SKM-1 (cell line): Measurements from ENCODE around the gene PLEK.
"Not testable (repeated sequence)": the region's sequence is repeated elsewhere in the genome, so short reads cannot be mapped to it uniquely, and the experiment has no call there.

Source experiments
- DNase-seq: peaks from one replicate; lab custom pipeline; 2025; ENCODE audit not compliant: unreplicated experiment; lab: John Stamatoyannopoulos, UW

PLEK gene, protein sequence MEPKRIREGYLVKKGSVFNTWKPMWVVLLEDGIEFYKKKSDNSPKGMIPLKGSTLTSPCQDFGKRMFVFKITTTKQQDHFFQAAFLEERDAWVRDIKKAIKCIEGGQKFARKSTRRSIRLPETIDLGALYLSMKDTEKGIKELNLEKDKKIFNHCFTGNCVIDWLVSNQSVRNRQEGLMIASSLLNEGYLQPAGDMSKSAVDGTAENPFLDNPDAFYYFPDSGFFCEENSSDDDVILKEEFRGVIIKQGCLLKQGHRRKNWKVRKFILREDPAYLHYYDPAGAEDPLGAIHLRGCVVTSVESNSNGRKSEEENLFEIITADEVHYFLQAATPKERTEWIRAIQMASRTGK

DNA sequence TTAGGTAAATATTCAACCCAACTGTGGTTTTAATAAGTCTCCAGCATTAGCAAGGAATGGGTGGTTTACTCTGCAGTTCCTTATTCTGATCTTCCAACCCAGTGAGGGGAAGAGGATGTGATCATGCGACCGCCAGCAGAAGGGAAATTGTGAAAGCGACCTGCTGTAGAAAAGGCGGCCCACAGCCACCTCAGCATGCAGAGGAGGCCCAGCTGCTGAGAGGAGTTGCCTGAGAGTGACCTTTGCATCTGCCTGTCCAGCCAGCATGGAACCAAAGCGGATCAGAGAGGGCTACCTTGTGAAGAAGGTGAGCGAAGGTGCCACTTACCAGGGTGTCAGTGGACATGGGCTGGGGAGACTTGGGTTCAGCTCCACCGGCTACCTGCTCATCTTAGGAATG is at the start of gene PLEK:
TSS of gene PLEK (plus strand) at position 196 of the 400 bp plus-strand sequence. CDS start at position 266, 70 bp downstream.
- peak; percentile 94 for DNase-seq

DNA sequence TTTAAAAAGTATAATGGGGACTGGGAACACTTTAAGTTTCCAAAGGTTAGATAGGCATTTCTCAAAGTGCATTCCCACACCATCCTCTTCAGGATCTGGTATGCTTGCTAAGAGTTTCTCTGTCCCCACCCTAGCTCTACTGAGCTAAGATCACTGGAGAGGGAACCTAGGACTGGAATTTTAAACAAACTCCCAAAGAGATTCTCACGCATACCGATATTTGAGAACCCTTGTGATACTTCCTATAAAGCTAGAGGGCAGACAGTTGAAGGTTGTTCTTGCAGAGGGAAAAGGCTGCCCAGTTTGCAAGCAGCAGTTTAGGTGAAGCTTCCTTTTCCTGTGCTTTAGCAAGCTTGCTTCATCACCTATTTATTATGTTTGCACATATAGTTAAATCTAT is 49.0 kb upstream of the PLEK start:
- DNase-seq: no peak

DNA sequence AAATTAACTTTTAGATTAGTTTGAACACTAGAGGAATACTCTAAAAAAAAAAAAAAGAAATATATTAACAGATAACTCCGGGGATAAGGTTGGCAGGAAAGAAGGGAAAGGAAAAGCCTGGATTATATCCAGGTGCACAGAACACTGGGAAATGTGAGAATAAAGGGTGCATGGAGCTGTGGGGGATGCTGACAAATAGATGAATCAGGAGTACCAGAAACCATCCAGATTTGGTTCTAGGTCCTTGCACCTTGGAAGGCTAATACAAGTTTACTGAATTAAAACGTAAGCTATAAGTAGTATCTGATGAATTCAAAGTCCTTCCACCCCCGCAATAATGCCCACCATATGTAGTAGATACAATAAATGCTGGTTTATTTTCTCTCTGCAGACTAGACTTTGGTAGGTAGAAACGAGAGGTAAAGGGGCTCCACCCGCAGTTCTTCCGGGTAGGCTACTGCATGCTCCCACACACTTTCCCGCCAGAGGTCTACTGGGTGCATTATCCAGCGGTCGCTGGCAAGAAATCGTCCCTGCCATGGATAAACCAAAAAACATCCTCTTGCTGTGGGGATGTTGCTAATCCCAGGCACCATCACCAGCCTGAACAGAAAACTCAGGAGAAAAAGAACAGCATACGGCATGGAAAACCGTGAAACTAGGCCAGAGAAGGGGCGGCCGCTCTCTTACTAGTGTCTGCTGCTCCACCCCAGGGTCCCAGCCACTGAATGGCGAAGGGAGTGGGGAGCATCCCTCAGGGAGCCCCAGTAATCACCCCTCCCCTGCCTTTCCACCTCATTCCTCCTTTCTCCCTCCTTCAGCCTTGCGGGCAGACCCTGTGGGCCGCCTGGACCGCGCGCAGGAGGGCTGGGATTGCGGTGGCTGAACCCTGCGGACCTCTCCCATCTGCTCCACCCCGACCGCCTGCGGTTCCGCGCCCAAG is 46.8 kb upstream of the PLEK start:
- no peak for DNase-seq

DNA sequence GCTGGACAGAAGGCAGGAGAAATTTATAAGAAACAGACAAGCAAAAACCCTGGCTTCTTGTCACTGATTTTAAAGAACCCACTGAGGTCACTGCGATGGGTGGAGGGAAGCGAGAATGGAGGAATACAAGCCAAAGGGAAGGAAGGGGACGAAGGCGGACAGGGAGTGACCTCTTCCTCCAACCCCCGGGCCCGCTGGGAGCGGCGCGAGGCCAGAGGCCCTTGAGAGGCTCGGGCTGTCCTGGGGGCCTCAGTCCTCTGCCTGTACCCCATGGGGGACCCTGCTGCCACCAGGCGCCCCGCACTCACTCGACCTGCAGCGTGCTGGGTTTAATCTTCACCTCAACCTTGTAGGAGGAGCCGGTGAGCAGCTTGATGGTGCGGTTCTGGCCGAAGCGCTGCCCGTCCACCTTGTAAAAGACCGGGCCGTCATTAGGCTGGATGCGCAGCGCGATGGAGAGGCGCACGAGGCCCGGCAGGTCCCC is 46.1 kb upstream of the PLEK start:
- DNase-seq: no peak

DNA sequence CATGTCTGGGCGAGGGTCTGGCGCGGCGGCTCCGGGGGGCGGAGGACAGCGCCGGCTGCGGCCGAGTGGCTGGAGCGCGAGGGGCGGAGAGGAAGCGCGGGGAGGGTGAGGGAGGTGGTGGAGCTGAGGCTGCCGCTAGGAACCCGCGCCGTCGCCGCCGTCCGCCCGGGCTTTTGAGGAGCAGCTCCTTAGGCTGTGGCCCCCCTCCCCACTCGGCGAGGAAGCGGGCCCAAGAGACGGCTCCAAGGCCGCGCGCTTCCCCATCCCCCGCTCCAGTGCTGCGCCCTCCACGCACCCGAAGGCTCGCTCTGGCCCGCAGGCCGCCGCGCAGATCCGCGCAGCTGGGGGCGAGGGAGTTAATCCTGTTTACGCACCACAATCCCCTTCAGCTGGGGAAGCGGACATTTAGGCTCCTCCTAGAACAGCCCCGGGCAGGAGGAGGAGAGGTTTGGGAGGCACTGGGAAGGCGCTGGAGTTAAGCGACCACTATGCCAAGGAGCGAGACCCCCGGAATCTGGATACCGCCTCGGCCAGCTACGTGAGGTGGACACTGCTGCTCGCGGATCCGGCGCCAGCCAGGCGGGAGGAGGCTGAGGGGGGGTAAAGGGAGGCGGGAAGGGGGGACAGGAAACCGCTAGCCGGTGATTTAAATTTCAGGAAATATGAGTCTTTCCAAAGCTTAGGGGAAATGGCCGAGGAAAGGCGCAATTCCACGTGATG is 45.5 kb upstream of the PLEK start, which contains the start of gene CNRIP1:
TSS of gene CNRIP1 (minus strand) at position 552 of the 720 bp plus-strand sequence. CDS start at position 3, 549 bp downstream.
- no peak for DNase-seq

DNA sequence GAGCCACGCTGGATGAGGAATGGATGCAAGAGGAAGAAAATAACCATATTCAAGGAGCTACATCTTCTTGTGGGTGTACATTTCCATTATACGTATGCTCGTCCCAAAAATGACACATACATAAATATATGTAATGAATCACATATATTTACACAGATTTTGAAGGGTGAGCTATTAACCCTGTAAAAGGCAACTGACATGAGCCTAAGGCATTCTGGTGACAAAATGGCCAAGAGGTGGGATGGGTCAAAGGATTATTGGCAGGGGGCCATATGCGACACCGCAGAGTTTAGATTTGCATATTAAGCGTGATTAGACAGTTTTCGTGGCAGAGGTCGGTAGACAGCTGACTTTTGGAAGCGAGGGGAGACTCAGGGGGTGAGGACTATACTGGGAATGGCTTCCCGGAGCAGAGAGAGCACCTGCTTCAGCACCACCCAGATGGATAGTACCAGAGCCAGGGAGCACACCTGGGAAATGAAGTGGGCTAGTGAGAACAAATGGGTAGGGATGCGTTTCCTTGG is 44.9 kb upstream of the PLEK start:
- no peak for DNase-seq

DNA sequence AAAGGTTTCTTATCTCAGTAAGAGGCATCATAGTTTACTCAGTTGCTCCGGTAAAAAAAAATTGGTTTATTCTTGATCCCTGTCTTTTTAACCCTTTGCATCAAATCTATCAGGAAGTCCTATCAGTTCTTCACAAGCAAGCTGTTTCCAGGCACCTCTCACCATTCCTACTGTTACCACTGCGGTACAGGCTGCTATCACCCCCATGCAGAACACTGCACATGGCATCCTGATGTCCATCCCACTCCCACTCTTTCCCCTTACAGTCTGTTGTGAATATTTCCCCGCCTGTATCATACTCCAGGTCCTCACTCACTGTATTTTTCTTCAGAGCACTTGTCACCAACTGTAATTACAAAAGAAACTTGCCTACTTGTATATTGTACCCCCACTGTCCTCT is 40.0 kb upstream of the PLEK start:
- DNase-seq: no peak

DNA sequence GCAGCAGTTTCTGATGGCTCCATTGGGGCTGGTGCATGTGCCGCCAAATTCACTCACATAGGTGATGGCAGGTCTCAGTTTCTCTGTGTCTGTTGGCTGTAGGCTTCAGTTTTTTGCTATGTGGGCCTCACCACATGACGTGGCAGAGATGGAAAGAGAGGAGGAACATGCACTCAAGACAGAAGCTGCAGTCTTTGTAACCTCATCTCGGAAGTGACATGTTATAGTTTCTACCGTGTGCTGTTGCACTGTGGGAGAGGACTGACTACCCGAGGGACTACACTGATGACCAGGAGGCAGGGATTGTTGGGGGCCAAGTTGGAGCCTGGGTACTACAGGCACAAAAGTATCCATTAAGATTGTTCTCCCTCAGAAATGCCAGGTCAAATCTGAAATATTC is 36.2 kb upstream of the PLEK start:
- DNase-seq: no peak

DNA sequence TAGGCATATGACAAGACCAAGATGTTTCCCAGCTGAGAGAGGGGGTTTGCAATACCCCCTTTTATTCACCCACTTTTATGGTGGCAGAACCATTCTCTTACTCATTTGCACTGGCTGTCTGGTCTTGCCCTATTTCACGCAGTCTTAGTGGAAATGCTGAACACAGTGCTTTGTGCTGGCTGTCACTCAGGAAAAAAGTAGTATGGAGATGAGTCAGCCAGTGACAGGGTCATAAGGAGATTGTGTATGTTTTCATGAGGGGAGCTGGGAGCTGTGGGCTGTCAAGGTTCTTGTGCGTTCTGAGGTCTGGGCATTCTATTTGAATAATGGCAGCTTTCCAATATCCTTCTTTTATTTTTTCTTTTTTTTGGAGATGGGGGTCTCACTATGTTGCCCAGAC is 34.4 kb upstream of the PLEK start:
- DNase-seq: no peak

DNA sequence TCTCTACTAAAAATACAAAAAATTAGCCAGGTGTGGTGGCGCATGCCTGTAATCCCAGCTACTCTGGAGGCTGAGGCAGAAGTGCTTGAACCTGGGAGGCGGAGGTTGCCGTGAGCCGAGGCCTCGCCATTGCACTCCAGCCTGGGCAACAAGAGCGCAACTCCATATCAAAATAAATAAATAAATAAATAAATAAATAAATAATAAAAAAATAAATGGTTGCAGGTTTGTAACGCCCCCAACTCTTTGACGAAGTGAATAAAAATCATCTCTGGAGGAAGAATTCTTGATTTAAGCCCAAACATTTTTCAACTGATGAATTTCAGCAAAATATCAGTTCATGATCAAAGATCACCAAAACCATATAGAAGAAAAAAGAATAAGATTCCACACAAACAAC is 32.1 kb upstream of the PLEK start:
- no peak for DNase-seq

DNA sequence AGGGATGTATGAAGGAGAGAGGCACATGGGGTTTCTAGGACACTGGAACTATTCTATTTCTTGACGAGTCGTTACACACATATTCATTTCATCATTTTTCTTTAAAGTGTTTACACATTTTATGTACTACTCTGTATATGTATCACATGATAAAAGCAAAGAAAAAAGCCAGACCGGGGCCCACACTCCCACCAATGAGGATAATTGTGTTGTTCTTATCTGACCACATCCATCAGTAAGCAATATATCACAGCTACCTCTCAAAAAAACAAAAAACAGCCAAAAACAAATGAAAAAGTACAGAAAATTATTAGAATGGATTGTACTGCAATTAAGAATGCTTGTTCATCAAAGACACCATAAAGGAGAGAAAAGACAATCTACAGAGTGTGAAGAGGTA is 31.2 kb upstream of the PLEK start:
- DNase-seq: no peak

DNA sequence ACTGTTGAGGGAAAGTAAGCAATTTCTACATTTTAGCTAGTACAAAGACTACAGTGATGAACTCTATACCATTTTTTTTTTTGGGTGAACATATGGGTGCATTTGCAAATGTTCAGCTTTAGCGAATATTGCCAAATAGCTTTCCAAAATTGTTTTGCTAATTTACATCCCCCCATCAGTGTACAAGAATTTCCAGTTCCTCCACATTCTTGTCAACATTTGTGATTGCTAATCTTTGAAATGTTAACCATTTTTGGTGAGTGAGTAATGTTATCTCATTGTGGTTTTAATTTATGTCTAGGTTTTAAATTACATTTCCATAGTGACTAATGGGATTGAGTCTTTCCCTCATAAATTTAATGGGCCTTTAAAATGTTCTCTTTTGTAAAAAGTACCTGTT is 28.9 kb upstream of the PLEK start:
- no peak for DNase-seq

DNA sequence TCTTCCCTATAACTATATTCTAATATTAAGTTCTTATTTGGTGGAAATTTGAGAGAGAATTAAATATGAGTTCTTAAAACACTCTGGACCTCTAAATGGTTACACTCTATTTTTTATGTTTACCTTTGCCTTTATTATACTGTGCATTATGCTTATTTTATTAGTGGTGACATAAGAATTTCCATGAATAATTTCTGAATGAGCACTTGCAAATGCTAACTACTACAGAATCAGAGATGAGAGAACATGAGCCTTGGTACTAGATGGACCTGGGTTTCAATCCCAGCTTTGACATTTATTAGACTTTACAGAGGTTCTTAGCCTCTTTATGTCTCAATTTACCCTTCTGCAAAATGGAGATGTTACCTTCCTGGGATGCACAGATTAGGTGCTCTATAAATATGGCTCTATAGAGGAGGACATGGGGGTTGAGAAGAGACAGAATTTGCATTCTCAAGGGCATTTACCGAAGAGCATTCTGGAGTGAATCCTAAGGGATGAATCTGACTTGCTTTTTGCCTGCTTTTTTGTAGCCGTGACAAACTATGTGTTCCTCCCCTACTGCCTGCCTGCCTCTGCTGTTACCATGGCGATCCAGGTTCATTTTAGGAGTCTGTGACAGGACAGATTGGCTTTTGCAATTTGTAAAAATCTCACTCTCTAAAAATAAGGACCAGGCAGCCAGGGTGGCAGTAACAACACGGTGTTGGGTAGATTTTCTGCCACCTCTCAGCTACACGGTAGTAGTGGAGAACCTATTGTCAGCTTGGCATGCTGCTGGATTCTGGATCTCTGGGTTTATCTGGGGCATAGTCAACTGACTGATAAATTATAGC is 24.6 kb upstream of the PLEK start:
- DNase-seq: no peak

DNA sequence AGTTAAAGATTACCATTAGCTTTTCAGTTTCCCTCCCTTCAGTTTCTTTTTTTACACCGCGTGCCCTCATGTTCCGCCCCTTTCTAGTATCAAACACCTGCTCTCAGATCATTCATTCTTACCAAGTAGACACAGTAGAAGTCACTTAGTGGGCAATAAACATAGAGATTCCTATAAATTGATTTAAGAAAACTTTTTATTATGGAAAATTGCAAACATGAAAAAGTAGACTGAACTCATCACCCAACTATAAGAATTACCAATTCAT is 24.1 kb upstream of the PLEK start:
- DNase-seq: no peak

DNA sequence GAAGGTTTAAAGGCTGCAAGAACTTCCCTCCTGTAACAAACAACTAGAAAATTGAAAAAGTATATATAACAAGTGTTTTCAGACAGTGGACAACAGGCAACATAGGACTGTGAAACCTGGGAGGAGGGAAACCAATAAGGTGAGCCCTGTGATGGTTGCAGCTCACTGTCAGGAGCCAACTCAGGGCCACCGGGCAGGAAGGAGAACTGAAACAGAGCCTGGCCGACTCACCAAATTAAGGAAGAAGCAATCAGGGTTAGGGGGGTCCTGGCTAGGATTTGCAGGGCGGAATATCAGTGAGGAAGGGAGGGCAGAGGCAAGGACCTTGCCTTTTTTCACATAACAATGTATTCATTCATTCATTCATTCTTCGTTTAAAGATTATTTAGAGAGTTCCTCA is 23.5 kb upstream of the PLEK start:
- DNase-seq: no peak

DNA sequence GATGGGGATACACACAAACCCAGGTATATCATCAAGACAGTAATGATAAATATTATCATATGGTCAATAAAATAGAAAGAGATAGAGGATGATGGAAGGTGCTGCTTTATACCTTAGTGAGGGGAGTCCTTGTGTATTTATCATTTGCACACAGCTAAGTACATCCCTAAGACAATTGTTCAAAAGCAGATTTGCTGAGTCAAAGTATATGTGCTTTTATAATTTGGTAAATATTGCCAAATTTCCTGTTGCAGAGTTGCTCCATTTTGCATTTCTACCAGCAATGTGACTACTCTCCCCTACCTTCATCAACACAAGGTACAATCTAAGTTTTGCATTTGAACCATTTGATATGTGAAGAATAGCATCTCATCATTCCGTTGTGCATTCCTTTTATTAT is 22.6 kb upstream of the PLEK start:
- DNase-seq: no peak

DNA sequence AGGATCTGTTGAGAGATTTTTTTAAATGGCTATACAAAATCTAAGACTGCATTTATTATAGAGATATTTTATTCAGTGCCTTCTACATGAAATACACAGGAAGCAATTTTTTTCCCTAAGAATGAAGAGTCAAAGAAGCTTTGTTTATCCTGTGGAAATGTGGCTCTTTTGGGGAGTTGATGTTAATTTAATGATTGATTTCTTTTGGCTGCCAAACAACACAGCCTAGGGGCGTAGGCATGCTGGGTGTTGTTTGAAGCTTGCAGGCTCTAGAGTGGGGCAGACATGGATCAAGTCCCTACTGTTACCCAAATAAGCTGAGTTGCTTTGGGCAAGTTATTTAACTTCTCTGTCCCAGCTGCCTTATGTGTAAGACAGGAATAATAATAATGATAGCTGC is 21.1 kb upstream of the PLEK start:
- no peak for DNase-seq

DNA sequence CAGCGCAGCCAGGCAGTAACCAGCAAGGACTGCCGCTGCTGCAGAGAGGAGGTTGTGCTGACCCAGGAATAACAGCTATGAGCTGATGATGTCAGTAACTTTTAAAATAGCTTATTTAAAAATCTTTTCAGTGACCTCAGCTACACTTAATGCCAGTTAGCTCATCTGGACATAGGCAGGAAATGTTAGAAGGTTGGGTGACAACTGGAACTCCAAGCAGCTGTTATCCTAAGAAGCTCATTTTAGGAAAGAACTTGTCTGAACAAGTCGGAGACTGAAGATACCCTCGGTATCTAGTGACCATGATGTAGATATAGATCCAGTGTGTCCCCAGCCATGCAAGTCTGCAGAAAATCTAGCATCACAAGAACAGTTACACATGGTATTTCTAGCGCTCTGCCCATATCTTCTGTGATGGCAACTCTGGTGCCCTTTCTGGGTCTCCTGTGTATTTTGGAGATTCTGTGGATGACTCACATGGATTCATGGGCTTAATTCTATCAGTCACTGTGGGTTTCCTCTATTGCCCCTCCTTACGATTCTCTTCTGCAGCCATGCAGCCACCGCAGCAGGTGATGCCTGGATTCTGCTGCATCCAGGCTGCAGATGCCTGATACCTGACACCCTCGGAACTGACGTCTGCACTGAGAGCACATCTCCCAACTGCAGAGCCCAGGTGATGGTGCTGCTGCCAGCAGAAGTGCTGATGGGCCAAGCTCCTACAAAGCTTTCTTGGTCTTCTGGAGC is 19.8 kb upstream of the PLEK start:
- DNase-seq: no peak

DNA sequence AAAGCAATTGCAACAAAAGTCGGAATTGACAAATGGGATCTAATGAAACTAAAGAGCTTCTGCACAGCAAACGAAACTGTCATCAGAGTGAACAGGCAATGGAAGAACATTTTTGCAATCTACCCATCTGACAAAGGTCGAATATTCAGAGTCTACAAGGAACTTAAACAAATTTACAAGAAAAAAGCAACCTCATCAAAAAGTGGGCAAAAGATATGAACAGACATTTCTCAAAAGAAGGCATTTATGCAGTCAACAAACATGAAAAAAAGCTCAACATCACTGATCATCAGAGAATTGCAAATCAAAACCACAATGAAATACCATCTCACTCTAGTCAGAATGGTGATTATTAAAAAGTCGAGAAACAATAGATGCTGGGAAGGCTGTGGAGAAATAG is 16.0 kb upstream of the PLEK start:
- not testable (repeated sequence) for DNase-seq

DNA sequence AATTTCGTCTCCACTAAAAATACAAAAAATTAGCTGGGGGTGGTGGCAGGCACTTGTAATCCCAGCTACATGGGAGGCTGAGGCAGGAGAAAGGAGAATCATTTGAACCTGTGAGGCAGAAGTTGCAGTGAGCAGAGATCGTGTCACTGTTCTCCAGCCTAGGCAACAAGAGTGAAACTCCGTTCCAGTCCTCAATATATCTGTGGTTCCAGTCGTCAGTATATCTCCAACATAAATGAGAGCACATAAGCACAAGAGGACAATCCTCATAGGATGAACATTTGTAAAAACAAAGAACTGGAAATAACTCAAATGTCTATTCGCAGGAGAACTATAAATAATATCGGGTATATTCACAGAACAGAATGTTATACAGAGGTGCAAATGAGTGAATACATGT is 13.1 kb upstream of the PLEK start:
- DNase-seq: no peak
